NCI-H2107 treated with DMSO at 0.1 percent for 48 hours (cell line): ENCODE data around the gene GPATCH8.

Experiments used
- DNase-seq: peaks from one replicate; lab custom pipeline; 2025; ENCODE audit not compliant: unreplicated experiment; lab: John Stamatoyannopoulos, UW

The GPATCH8 gene

GRCh38 chr17:44464037-44464436 is 39.2 kb downstream of the GPATCH8 start:
- no peak for DNase-seq

GRCh38 chr17:44451832-44452231 is 51.4 kb downstream of the GPATCH8 start:
- DNase-seq = no peak

- DNase-seq = no peak
These were observed 52.1 kb downstream of the GPATCH8 start for GRCh38 chr17:44451016-44451627.

- DNase-seq = no peak
These were observed 54.8 kb downstream of the GPATCH8 start for GRCh38 chr17:44448412-44448811.

GRCh38 chr17:44444735-44445105 is 58.5 kb downstream of the GPATCH8 start:
- DNase-seq = no peak

- DNase-seq = no peak
These were observed 60.4 kb downstream of the GPATCH8 start for GRCh38 chr17:44442806-44443205.

GRCh38 chr17:44439168-44439567 is 64.0 kb downstream of the GPATCH8 start:
- no peak for DNase-seq

- no peak for DNase-seq
These were observed 64.6 kb downstream of the GPATCH8 start for GRCh38 chr17:44438636-44439035.

- no peak for DNase-seq
These were observed 66.9 kb downstream of the GPATCH8 start for GRCh38 chr17:44436336-44436735.

GRCh38 chr17:44432254-44433157 is 70.7 kb downstream of the GPATCH8 start:
- DNase-seq = no peak

- no peak for DNase-seq
These were observed 78.3 kb downstream of the GPATCH8 start for GRCh38 chr17:44424828-44425461.

- no peak for DNase-seq
These were observed 85.7 kb downstream of the GPATCH8 start for GRCh38 chr17:44417553-44417952.

GRCh38 chr17:44416558-44417289 is 86.5 kb downstream of the GPATCH8 start:
- DNase-seq = no peak

GRCh38 chr17:44414394-44415155 is 88.6 kb downstream of the GPATCH8 start:
- no peak for DNase-seq

GRCh38 chr17:44409309-44410028 is 93.7 kb downstream of the GPATCH8 start:
- DNase-seq = no peak

GRCh38 chr17:44408786-44409185 is 94.4 kb downstream of the GPATCH8 start:
- no peak for DNase-seq

GRCh38 chr17:44402564-44403172 is 100.5 kb downstream of the GPATCH8 start:
- DNase-seq = no peak

- DNase-seq = no peak
These were observed 102.9 kb downstream of the GPATCH8 start for GRCh38 chr17:44400226-44400847.
